Progenitor cell of endocrine pancreas (in vitro differentiated cells): Measurements from ENCODE around the gene TANK. TPM values are rescaled to one million over a fixed set of nuclear protein-coding genes. Genes with fewer than 3 reads are reported as not detected.

Experiments used
- DNase-seq: peaks from one replicate; pipeline ENCODE4 v3.0.0; 2021; ENCODE audit warnings: low spot score; ENCODE audit not compliant: unreplicated experiment
- H3K27ac Mint-ChIP-seq: 2 replicates; pipeline ENCODE4 v1.8.0; 2021; ENCODE audit warnings: mild to moderate bottlenecking, moderate library complexity, mixed read lengths
- H3K27me3 Mint-ChIP-seq: 2 replicates; pipeline ENCODE4 v1.8.0; 2021; ENCODE audit warnings: mixed read lengths
- H3K36me3 Mint-ChIP-seq: 2 replicates; pipeline ENCODE4 v1.8.0; 2022; ENCODE audit warnings: mixed read lengths; ENCODE audit not compliant: insufficient read depth
- H3K4me1 Mint-ChIP-seq: 2 replicates; pipeline ENCODE4 v1.8.0; 2021; ENCODE audit warnings: low read depth, mixed read lengths
- H3K4me3 Mint-ChIP-seq: 2 replicates; pipeline ENCODE4 v1.8.0; 2021; ENCODE audit warnings: low read depth, mild to moderate bottlenecking, moderate library complexity, mixed read lengths
- H3K9me3 Mint-ChIP-seq: 2 replicates; pipeline ENCODE4 v1.8.0; 2021; ENCODE audit warnings: low read depth, mixed read lengths
- CTCF ChIP-seq: fragments of 200-600 bp; sonication (generic); IDR thresholded peaks from one replicate; pipeline ENCODE4 v1.5.0; 2021; ENCODE audit warnings: antibody characterized with exemption, mild to moderate bottlenecking; ENCODE audit not compliant: unreplicated experiment
- total RNA-seq: library from RNA; stranded (reverse); gene quantifications from 2 replicates; pipeline ENCODE4 v1.2.1, GENCODE V29; 2021

TANK gene
- total RNA-seq, 1 donor from 2014 or later, result 33.5 TPM

GRCh38 chr2:161163440-161163839 is 3.2 kb downstream of the TANK start:
- peaks cover 5% of the 10 kb centered on the region for H3K36me3 Mint-ChIP-seq
- no peaks in the 10 kb centered on the region for H3K27me3 Mint-ChIP-seq
- H3K9me3 Mint-ChIP-seq, result no peaks in the 10 kb centered on the region
- H3K4me3 Mint-ChIP-seq, result no peak overlapping the region
- H3K4me1 Mint-ChIP-seq, result peaks cover 17% of the 10 kb centered on the region
- no peak for TF ChIP-seq CTCF
- H3K27ac Mint-ChIP-seq, result no peak overlapping the region
- DNase-seq, result no peak

- Mint-ChIP-seq H3K4me3 (no peak overlapping the region), H3K27me3 (no peaks in the 10 kb centered on the region), H3K36me3 (peaks cover 5% of the 10 kb centered on the region), H3K4me1 (peaks cover 17% of the 10 kb centered on the region), H3K9me3 (no peaks in the 10 kb centered on the region), H3K27ac (no peak overlapping the region)
- DNase-seq, result no peak
- TF ChIP-seq CTCF, result no peak
These were observed 3.9 kb downstream of the TANK start for GRCh38 chr2:161164161-161164560.

GRCh38 chr2:161165266-161165665 is 5.0 kb downstream of the TANK start:
- Mint-ChIP-seq H3K4me3 (no peak overlapping the region), H3K27me3 (no peaks in the 10 kb centered on the region), H3K4me1 (peaks cover 12% of the 10 kb centered on the region), H3K9me3 (no peaks in the 10 kb centered on the region), H3K27ac (no peak overlapping the region), H3K36me3 (peaks cover 5% of the 10 kb centered on the region)
- TF ChIP-seq CTCF, result no peak
- no peak for DNase-seq

GRCh38 chr2:161165811-161166210 is 5.6 kb downstream of the TANK start:
- Mint-ChIP-seq H3K36me3 (peaks cover 5% of the 10 kb centered on the region), H3K27me3 (no peaks in the 10 kb centered on the region), H3K9me3 (no peaks in the 10 kb centered on the region), H3K4me1 (peaks cover 11% of the 10 kb centered on the region), H3K4me3 (no peak overlapping the region), H3K27ac (no peak overlapping the region)
- DNase-seq, result no peak
- no peak for TF ChIP-seq CTCF

GRCh38 chr2:161166538-161167409 is 6.5 kb downstream of the TANK start:
- no peaks in the 10 kb centered on the region for H3K27me3 Mint-ChIP-seq
- H3K4me3 Mint-ChIP-seq, result no peak overlapping the region
- peaks cover 5% of the 10 kb centered on the region for H3K36me3 Mint-ChIP-seq
- no peak overlapping the region for H3K27ac Mint-ChIP-seq
- no peaks in the 10 kb centered on the region for H3K9me3 Mint-ChIP-seq
- peaks cover 6% of the 10 kb centered on the region for H3K4me1 Mint-ChIP-seq
- TF ChIP-seq CTCF, result no peak
- no peak for DNase-seq
